Measurements from ENCODE around the gene CHAT. TPM values are rescaled to one million over a fixed set of nuclear protein-coding genes. Genes with fewer than 3 reads are reported as not detected.

The CHAT gene
- polyA plus RNA-seq, 1 donor (not counting 4 experiments of a cell fraction or from before 2014, with no cell fraction given) = not detected

DNA sequence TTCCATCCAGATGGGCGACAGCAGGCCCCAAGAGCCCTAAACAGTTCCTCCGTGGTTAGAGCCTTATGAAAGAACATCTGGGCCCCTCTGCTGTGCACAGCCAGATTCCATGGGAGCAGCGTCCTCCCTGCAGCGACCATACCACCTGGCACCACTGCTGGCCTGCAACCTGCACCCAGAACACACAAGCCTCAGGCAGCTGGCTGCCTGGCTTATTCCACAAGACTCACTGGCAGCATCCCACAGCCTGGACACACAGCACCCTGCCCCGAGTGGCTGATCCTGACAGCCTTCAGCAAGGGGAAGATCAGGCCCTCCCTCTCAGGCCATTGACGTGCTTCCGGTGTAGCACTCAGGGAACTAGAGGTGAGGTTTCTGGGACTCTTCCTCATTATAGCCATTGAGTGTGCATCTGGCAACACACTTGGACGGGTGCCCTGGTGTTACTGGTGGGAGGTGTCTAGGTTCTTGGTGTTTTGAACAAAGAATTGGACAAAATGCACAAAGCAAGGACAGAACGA, 41.2 kb upstream of the CHAT start:
- DNase-seq (ENCODE audit: low read depth, low spot score) (no peak), FAIRE-seq (no peak)
- no peaks in the 10 kb centered on the region for H3K36me3 ChIP-seq (ENCODE audit: control insufficient read depth in 2 of 2, extremely low read depth in 1 of 2, insufficient read depth in 2 of 2, low read length in 2 of 2)
- no peaks in the 10 kb centered on the region for H3K27me3 ChIP-seq (ENCODE audit: control insufficient read depth, extremely low read depth, insufficient read depth, low read length)
- TF ChIP-seq EZH2 (IDR thresholded peaks at IDR 0.05; ENCODE audit: low read length) (no peak), CTCF (optimal IDR thresholded peaks at IDR 0.05 in 1 of 3, IDR thresholded peaks at IDR 0.05 in 1 of 3, conservative IDR thresholded peaks at IDR 0.05 in 1 of 3; ENCODE audit: extremely low read depth in 1 of 3, insufficient read depth in 2 of 3, low read length in 3 of 3) (no peak)
- H3K9me1 ChIP-seq (ENCODE audit: control insufficient read depth, extremely low read depth, insufficient read depth, low read length) = no peaks in the 10 kb centered on the region
- H3K79me2 ChIP-seq (ENCODE audit: control insufficient read depth, insufficient read depth, low read length) = no peaks in the 10 kb centered on the region
- H3K27ac ChIP-seq (ENCODE audit: control insufficient read depth, insufficient read depth, low read length) = no peak overlapping the region
- H2AFZ ChIP-seq (ENCODE audit: control insufficient read depth, low read length) = no peak overlapping the region
- dilution Hi-C loops (cut with MboI; ENCODE audit: extremely low pct_ligation_motif_present, low sequenced_read_pairs) = no loop called here
- H3K4me3 ChIP-seq (ENCODE audit: control insufficient read depth in 2 of 3, extremely low read depth in 1 of 3, insufficient read depth in 2 of 3, low read depth in 1 of 3, low read length in 3 of 3) = no peak overlapping the region
- no peaks in the 10 kb centered on the region for H4K20me1 ChIP-seq (ENCODE audit: control insufficient read depth, extremely low read depth, insufficient read depth, low read length)
- no peak overlapping the region for H3K9ac ChIP-seq (ENCODE audit: control insufficient read depth, extremely low read depth, insufficient read depth, low read length)
- H3K4me2 ChIP-seq (ENCODE audit: control insufficient read depth, extremely low read depth, insufficient read depth, low read depth, low read length) = no peak overlapping the region
- peaks cover 14% of the 10 kb centered on the region for H3K4me1 ChIP-seq (ENCODE audit: control insufficient read depth, extremely low read depth, insufficient read depth, low read length)
- peaks cover 2% of the 10 kb centered on the region for H3K9me3 ChIP-seq (ENCODE audit: control insufficient read depth, low read depth, low read length)

DNA sequence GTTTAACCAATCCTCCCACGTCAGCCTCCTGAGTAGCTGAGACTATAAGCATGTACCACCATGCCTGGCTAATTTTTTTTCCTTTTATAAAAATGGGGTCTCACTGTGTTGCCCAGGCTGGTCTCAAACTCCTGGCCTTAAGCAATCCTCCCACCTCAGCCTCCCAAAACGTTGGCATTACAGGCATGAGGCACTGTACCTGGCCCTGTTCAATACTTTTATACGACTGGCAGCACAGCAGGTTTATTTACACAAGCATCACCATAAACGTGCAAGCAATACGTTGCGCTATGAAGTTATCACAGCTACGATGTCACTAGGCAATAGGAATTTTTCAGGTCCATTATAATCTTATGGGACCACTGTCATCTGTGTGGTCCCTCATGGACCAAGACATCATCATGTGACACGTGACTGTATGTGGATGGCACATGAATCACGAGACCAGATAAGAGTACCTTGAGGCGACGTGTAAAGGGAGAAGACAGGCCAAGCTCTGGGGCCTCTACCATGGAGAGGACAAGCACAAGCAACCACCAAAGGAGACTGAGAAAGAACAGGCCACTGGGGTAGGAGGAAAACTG, 38.3 kb upstream of the CHAT start:
- dilution Hi-C loops (cut with MboI; ENCODE audit: extremely low pct_ligation_motif_present, low sequenced_read_pairs) = no loop called here
- TF ChIP-seq CTCF (optimal IDR thresholded peaks at IDR 0.05 in 1 of 3, IDR thresholded peaks at IDR 0.05 in 1 of 3, conservative IDR thresholded peaks at IDR 0.05 in 1 of 3; ENCODE audit: extremely low read depth in 1 of 3, insufficient read depth in 2 of 3, low read length in 3 of 3) (no peak), EZH2 (IDR thresholded peaks at IDR 0.05; ENCODE audit: low read length) (no peak)

More for the DNA sequence above, 38.3 kb upstream of the CHAT start:
- no peak for FAIRE-seq
- Histone ChIP-seq H3K9me1 (ENCODE audit: control insufficient read depth, extremely low read depth, insufficient read depth, low read length) (no peaks in the 10 kb centered on the region), H2AFZ (ENCODE audit: control insufficient read depth, low read length) (peak overlapping the region; percentile 8), H3K4me3 (ENCODE audit: control insufficient read depth in 2 of 3, extremely low read depth in 1 of 3, insufficient read depth in 2 of 3, low read depth in 1 of 3, low read length in 3 of 3) (no peak overlapping the region), H3K9me3 (ENCODE audit: control insufficient read depth, low read depth, low read length) (no peaks in the 10 kb centered on the region), H3K9ac (ENCODE audit: control insufficient read depth, extremely low read depth, insufficient read depth, low read length) (no peak overlapping the region), H3K27me3 (ENCODE audit: control insufficient read depth, extremely low read depth, insufficient read depth, low read length) (no peaks in the 10 kb centered on the region), H4K20me1 (ENCODE audit: control insufficient read depth, extremely low read depth, insufficient read depth, low read length) (no peaks in the 10 kb centered on the region), H3K4me1 (ENCODE audit: control insufficient read depth, extremely low read depth, insufficient read depth, low read length) (peaks cover 12% of the 10 kb centered on the region), H3K4me2 (ENCODE audit: control insufficient read depth, extremely low read depth, insufficient read depth, low read depth, low read length) (no peak overlapping the region), H3K79me2 (ENCODE audit: control insufficient read depth, insufficient read depth, low read length) (no peaks in the 10 kb centered on the region), H3K27ac (ENCODE audit: control insufficient read depth, insufficient read depth, low read length) (no peak overlapping the region), H3K36me3 (ENCODE audit: control insufficient read depth in 2 of 2, extremely low read depth in 1 of 2, insufficient read depth in 2 of 2, low read length in 2 of 2) (no peaks in the 10 kb centered on the region)
- DNase-seq (ENCODE audit: low read depth, low spot score) = no peak
